GM18868 (cell line): ENCODE results near the gene DHRS12.

Experiments
- ATAC-seq: cut with Tn5 transposase; IDR thresholded peaks from one replicate; pipeline ENCODE4 v1.9.1; 2021; ENCODE audit warnings: mild to moderate bottlenecking, moderate library complexity; ENCODE audit not compliant: unreplicated experiment

The DHRS12 gene

DNA sequence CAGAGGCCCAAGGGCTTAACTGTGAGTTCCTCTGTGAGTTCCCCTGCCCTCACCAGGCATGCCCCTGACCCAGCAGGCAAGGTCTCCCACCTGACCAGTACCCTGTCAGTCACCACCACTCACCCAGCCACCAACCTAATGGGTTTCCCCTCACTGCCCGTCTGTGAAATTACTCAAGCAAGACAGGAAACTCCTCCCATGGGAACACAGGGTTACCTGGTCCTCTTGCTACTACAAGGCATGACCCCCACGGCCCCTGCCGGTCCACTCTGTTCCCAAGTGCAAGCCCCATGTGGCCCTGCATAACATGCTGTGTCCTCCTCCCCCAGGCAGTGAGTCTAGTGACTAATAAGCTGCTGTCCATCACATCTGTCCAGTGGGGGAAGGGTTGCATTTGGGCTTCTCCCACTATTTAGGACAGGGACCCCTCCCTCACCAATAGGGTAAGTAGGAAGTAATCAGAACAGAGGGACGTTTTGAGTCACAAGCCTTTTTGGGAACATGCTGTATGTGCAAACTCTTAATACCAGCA lies 8.0 kb upstream of the DHRS12 start:
- ATAC-seq = peak; percentile 63

GRCh38 chr13:51811046-51811445 lies 7.1 kb upstream of the DHRS12 start:
- no peak for ATAC-seq

DNA sequence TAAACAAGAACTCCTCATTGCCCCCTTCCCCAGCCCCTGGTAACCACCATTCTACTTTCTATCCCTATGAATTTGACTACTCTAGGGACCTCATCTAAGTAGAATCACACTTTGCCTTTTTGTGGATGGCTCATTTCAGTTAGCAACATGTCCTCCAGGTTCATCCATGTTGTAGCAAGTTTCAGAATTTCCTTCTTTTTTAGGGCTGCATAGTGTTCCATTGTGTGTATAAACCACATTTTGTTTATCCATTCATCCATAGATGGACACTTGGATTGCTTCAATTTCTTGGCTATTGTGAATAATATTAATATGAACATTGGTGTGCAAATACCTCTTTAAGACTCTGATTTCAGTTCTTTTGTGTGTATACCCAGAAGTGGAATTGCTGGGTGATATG lies 4.8 kb upstream of the DHRS12 start:
- no peak for ATAC-seq

DNA sequence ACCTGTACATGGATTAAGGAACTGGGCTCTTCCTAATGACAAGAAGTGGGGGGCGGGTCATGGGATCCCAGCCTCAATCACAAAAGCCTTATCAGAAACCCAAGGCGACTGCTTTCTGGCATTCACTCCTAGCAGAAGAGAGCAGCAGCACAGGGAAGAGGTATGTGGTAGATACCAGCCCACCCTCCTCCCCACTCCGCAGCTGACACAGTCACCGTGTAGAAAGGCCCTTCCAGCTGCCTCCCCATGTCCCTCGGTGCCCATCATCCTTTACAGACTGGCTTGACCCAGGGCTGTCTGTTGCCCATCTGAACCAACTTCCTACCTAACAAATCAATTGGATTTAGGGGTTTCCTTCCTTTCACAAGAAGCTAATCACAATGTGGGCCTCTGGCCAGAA lies 3.1 kb upstream of the DHRS12 start:
- ATAC-seq = no peak

- no peak for ATAC-seq
Measured at GRCh38 chr13:51806566-51806965, 2.6 kb upstream of the DHRS12 start.

GRCh38 chr13:51805925-51806324 lies 2.0 kb upstream of the DHRS12 start:
- no peak for ATAC-seq

GRCh38 chr13:51805313-51805712 lies 1.4 kb upstream of the DHRS12 start:
- ATAC-seq = no peak

- ATAC-seq = no peak
Measured at GRCh38 chr13:51804295-51805172, 571 bp upstream of the DHRS12 start.

GRCh38 chr13:51802631-51803418 lies 1.1 kb downstream of the DHRS12 start:
- no peak for ATAC-seq

- ATAC-seq = no peak
Measured at GRCh38 chr13:51801631-51802099, 2.3 kb downstream of the DHRS12 start.

GRCh38 chr13:51800486-51800885 lies 3.5 kb downstream of the DHRS12 start:
- ATAC-seq = no peak

DNA sequence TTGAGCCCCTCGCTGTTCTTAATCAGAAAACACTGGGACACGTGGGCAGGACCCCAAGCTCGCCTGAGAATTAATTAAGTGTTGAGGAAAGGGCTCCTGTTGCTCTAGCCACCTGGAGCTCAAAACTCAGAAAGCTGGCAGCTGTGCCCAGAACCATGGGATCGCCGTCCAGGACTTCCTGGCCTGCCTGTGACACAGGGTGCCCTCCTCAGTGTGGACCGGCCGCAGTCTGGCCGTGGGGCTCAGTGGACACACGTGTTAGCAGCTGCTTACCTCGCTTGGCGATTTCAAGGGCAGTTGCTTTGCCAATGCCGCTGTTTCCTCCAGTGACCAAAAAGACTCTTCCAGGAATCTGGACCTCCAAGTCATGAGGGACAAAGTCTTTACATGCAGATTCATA lies 4.7 kb downstream of the DHRS12 start:
- ATAC-seq = no peak

DNA sequence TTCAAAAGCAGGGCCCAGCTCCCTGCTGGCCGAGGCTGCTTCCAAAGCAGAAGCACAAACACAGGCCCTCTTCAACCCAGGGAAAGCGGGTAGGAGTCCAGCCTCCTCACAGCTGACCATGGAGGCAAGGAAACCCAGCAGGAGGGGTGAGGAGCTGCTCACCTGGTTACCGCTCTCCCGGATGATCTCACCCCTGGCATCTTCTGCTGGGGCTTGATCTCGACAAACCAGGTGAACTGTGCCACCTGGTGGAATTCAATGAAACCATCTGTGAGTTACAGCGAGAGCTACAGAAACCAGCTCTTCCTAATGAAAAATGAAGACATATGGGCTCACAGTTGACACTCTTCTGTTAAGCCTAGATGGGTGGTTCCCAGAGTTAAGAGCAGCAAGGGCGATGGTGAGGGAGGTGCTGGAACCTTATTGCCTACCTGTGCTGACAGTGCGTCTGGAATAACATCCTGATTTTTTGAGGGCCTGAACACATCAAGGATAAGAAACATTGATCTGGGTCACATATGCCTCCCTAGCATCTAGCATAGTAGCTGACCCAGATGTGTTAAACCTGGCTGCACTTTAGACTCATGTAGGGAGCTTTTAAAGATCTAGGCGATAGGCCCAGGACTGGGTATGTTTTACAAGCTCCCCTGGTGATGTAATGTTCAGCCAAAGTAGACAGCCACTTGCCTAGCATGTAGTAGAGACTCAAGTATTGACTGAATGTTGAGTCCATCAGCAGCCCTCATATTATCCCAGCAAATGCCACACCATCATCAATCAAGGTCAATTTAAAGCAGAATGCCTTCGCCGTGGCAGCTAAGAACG lies 6.1 kb downstream of the DHRS12 start:
- peak; percentile 37 for ATAC-seq

DNA sequence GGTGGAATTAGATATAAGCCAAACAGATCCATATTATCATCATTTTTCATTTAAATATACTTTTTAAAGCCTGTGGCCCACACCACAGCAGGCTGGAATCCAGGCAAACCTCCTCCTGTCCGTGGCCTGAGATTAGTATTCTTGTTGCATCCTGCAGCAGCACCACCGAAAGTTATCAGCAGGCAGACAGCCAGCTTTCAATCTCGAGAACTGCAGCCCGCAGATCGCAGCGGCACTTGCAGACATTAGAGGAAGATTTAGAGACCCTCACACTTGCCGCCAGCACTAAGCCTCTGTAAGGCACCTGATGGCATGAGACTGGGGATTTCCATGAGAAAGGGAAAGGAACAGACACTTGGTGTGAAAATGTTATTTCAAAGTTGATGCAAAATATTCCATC lies 7.4 kb downstream of the DHRS12 start:
- ATAC-seq = no peak

- ATAC-seq = no peak
Measured at GRCh38 chr13:51795419-51795818, 8.5 kb downstream of the DHRS12 start.

DNA sequence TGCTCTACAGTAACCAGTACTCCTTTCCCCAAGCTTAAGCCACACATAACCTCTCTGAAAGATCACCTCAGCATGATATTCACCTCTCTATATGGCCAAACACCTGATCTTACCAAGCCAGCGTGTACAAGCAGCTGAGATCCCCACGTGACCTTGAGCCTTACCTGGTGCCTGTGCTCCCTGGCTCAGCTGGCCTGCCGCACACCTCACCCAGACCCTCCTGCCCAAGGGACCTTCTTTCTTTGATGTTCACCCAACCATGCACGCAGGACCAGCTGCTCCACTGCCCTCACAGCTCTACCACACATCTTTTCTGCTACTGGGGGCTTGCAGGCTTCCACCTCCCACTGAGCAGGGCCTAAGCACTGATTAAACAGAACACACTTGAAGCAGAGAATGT lies 9.0 kb downstream of the DHRS12 start:
- ATAC-seq = no peak

DNA sequence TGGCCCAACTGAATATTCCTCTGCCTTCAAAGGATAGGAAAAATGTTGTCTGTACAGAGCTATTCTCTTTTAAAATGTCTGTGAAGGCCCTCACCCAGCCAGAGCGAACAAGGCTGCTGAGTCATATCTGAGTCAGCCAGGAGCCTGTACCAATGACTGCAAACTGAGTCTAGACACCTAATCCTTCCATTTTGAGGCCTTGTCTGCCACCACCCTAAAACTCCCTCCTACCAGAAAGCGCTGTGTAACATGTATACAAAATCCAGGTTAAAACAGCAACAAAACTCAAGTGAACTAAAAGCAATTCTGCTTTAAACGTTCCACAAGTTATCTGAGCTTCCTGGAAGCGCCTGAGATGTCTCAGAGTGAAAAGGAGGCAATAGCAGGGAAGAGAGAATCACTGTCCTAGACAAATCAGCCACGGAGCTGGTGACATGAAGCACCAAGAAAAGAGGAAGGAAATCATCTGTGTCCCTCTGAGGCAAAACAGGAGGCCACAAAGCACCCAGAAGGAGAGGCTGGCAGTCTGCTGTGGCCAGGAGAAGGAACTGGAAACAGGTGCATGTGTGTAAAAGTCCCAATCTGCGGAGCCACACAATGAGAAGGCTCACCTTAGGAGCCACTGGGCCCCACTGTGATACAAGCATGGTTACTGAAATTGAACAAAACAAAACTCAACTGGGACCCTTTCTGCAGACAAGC lies 10.2 kb downstream of the DHRS12 start:
- ATAC-seq = peak; percentile 74

GRCh38 chr13:51786425-51787265 lies 17.3 kb downstream of the DHRS12 start:
- ATAC-seq = no peak

DNA sequence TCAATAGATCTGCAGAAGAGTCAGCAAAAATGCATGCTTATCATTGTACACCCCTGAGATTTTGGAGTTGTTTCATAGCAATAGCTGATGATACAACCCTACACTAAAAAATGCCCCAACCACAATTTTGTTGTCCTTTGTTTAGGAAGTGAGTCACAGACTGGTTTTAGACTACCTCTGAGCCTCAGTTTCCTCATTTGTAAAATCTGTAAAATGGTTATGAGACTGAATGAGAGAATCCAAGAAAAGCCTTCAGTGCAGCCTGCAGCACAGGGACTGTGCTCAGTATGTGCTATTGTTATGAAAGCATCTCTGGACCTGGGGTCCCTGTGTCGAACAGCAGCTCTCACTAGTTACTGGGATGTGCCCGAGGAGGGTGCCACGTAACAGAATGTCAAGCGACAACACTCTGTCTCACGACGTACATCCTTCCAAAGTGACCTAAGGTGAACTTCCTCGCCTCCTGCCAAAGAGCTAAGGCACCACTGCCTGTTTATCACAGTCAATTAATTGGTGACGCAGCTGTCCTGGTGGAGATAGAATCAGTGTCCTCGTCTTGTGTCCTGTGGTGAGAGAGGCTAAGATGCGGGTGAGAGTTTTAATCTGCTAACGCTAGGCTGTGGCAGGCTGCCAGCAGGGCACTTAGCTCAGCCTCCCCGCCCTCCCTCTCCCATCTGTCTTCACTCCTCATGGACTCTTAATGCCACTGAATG lies 18.1 kb downstream of the DHRS12 start:
- no peak for ATAC-seq
